Measurements from ENCODE around the gene BRI3. TPM values are rescaled to one million over a fixed set of nuclear protein-coding genes. Genes with fewer than 3 reads are reported as not detected.

Gene BRI3
- total RNA-seq, 1 experiment from 2014 or later, result 102 TPM

GRCh38 chr7:98338441-98338840 lies 57.0 kb downstream of the BRI3 start:
- Histone ChIP-seq H3K4me2 (ENCODE audit: low read length) (no peak overlapping the region), H3K4me1 (ENCODE audit: control insufficient read depth in 1 of 2, insufficient read depth in 2 of 2, low read length in 2 of 2) (peaks cover 7 to 32% of the 10 kb centered on the region in 2 experiments; a peak in 3 of 4 replicates), H2AFZ (ENCODE audit: low read depth, low read length, poor library complexity, severe bottlenecking) (no peak overlapping the region), H3K27me3 (ENCODE audit: insufficient read depth, low read length) (no peaks in the 10 kb centered on the region), H3K36me3 (ENCODE audit: control insufficient read depth in 1 of 2, insufficient read depth in 2 of 2, low read length in 2 of 2) (0 out of 4 replicates have a peak, but pooled peaks cover 0 to 4% of the 10 kb centered on the region in 2 experiments), H3K27ac (ENCODE audit: low read depth, low read length) (no peak overlapping the region), H3K4me3 (replicated peaks in 1 of 2; ENCODE audit: low read depth in 1 of 2, low read length in 2 of 2) (no peak overlapping the region), H3K9me2 (ENCODE audit: insufficient read depth) (no peaks in the 10 kb centered on the region), H3K79me2 (ENCODE audit: insufficient read depth, low read length) (peaks cover 39% of the 10 kb centered on the region), H4K20me1 (ENCODE audit: insufficient read depth) (0 out of 2 replicates have a peak, but pooled peaks cover 6% of the 10 kb centered on the region), H3K9me3 (ENCODE audit: control insufficient read depth in 1 of 2, insufficient read depth in 1 of 2, low read depth in 1 of 2, low read length in 2 of 2) (no peaks in the 10 kb centered on the region), H3K9ac (ENCODE audit: low read length) (no peak overlapping the region)
- ATAC-seq (no peak), DNase-seq (ENCODE audit: low read depth, low spot score) (no peak)
- intact Hi-C loops (cut with micrococcal nuclease), result no loop called here
- ChIA-PET RAD21 (ENCODE audit: low non-redundant PET in 1 of 2, low total read pairs in 2 of 2, uncharacterized antibody in 2 of 2, unreplicated experiment in 2 of 2) (no interaction called here), CTCF (no interaction called here), POLR2A (no interaction called here)
- BruUV-seq (replicated peaks), result no TSS peak
- TF ChIP-seq SRF (IDR thresholded peaks at IDR 0.05; ENCODE audit: low read depth) (no peak), YY1 (IDR thresholded peaks at IDR 0.05; ENCODE audit: extremely low read depth, insufficient replicate concordance, low read depth, low read length) (no peak), POLR2A (IDR thresholded peaks at IDR 0.05; ENCODE audit: borderline replicate concordance, extremely low read depth, insufficient read depth, insufficient read length) (no peak), SIN3A (IDR thresholded peaks at IDR 0.05; ENCODE audit: low read depth) (no peak), ELF1 (IDR thresholded peaks at IDR 0.05; ENCODE audit: borderline replicate concordance, low read depth) (no peak), RAD21 (IDR thresholded peaks at IDR 0.05; ENCODE audit: low read depth) (no peak)
- TF ChIP-seq, protein P1, sequence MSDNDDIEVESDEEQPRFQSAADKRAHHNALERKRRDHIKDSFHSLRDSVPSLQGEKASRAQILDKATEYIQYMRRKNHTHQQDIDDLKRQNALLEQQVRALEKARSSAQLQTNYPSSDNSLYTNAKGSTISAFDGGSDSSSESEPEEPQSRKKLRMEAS (IDR thresholded peaks at IDR 0.05), result no peak
- TF ChIP-seq, protein P2, sequence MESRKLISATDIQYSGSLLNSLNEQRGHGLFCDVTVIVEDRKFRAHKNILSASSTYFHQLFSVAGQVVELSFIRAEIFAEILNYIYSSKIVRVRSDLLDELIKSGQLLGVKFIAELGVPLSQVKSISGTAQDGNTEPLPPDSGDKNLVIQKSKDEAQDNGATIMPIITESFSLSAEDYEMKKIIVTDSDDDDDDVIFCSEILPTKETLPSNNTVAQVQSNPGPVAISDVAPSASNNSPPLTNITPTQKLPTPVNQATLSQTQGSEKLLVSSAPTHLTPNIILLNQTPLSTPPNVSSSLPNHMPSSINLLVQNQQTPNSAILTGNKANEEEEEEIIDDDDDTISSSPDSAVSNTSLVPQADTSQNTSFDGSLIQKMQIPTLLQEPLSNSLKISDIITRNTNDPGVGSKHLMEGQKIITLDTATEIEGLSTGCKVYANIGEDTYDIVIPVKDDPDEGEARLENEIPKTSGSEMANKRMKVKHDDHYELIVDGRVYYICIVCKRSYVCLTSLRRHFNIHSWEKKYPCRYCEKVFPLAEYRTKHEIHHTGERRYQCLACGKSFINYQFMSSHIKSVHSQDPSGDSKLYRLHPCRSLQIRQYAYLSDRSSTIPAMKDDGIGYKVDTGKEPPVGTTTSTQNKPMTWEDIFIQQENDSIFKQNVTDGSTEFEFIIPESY (IDR thresholded peaks at IDR 0.05; ENCODE audit: extremely low read depth, insufficient replicate concordance, low read length), result no peak

DNA sequence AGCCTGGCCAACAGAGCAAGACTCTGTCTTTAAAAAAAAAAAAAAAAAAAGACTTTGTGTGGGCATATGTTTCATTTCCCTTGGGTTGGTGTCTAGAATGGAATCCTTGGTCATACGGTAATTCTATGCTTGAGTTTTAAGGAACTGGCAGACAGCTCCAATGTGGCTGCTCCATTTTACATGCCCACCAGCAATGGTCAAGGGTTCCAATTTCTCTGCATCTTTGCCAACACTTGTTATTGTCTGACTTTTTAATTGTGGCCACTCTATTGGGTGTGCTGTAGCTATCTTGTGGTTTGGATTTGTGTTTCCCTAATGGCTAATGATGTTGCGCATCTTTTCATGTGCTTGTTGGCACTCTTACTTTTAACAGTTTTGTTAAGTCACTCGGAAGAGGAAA lies 57.6 kb downstream of the BRI3 start:
- H3K4me1 ChIP-seq (ENCODE audit: control insufficient read depth in 1 of 2, insufficient read depth in 2 of 2, low read length in 2 of 2), result peaks cover 7 to 37% of the 10 kb centered on the region in 2 experiments; a peak in 3 of 4 replicates
- no peak overlapping the region for H3K4me2 ChIP-seq (ENCODE audit: low read length)
- no peaks in the 10 kb centered on the region for H3K9me2 ChIP-seq (ENCODE audit: insufficient read depth)
- RAD21 ChIA-PET (ENCODE audit: low non-redundant PET in 1 of 2, low total read pairs in 2 of 2, uncharacterized antibody in 2 of 2, unreplicated experiment in 2 of 2), result no interaction called here
- H3K79me2 ChIP-seq (ENCODE audit: insufficient read depth, low read length), result peaks cover 45% of the 10 kb centered on the region
- DNase-seq (ENCODE audit: low read depth, low spot score) (no peak), ATAC-seq (no peak)
- 0 out of 2 replicates have a peak, but pooled peaks cover 5% of the 10 kb centered on the region for H4K20me1 ChIP-seq (ENCODE audit: insufficient read depth)
- 0 out of 4 replicates have a peak, but pooled peaks cover 0 to 4% of the 10 kb centered on the region in 2 experiments for H3K36me3 ChIP-seq (ENCODE audit: control insufficient read depth in 1 of 2, insufficient read depth in 2 of 2, low read length in 2 of 2)
- BruUV-seq (replicated peaks), result TSS peak; percentile 29
- no peak overlapping the region for H3K9ac ChIP-seq (ENCODE audit: low read length)
- no peaks in the 10 kb centered on the region for H3K27me3 ChIP-seq (ENCODE audit: insufficient read depth, low read length)
- no peak overlapping the region for H3K27ac ChIP-seq (ENCODE audit: low read depth, low read length)
- no peaks in the 10 kb centered on the region for H3K9me3 ChIP-seq (ENCODE audit: control insufficient read depth in 1 of 2, insufficient read depth in 1 of 2, low read depth in 1 of 2, low read length in 2 of 2)
- POLR2A ChIA-PET, result no interaction called here
- no peak overlapping the region for H3K4me3 ChIP-seq (replicated peaks in 1 of 2; ENCODE audit: low read depth in 1 of 2, low read length in 2 of 2)
- H2AFZ ChIP-seq (ENCODE audit: low read depth, low read length, poor library complexity, severe bottlenecking), result no peak overlapping the region
- intact Hi-C loops (cut with micrococcal nuclease), result no loop called here
- CTCF ChIA-PET, result no interaction called here
- TF ChIP-seq ZNF274 (IDR thresholded peaks at IDR 0.05; ENCODE audit: low read depth, low read length), result no peak
- TF ChIP-seq YY1 (IDR thresholded peaks at IDR 0.05; ENCODE audit: extremely low read depth, insufficient replicate concordance, low read depth, low read length), result no peak
- TF ChIP-seq, protein P3, sequence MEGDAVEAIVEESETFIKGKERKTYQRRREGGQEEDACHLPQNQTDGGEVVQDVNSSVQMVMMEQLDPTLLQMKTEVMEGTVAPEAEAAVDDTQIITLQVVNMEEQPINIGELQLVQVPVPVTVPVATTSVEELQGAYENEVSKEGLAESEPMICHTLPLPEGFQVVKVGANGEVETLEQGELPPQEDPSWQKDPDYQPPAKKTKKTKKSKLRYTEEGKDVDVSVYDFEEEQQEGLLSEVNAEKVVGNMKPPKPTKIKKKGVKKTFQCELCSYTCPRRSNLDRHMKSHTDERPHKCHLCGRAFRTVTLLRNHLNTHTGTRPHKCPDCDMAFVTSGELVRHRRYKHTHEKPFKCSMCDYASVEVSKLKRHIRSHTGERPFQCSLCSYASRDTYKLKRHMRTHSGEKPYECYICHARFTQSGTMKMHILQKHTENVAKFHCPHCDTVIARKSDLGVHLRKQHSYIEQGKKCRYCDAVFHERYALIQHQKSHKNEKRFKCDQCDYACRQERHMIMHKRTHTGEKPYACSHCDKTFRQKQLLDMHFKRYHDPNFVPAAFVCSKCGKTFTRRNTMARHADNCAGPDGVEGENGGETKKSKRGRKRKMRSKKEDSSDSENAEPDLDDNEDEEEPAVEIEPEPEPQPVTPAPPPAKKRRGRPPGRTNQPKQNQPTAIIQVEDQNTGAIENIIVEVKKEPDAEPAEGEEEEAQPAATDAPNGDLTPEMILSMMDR (IDR thresholded peaks at IDR 0.05 in 2 of 3, conservative IDR thresholded peaks at IDR 0.05 in 1 of 3; ENCODE audit: borderline replicate concordance in 1 of 3, insufficient read depth in 1 of 3, low read depth in 2 of 3, low read length in 2 of 3), result no peak
- TF ChIP-seq SRF (IDR thresholded peaks at IDR 0.05; ENCODE audit: low read depth), result no peak
- no peak for TF ChIP-seq POLR2A (IDR thresholded peaks at IDR 0.05; ENCODE audit: borderline replicate concordance, extremely low read depth, insufficient read depth, insufficient read length)
- no peak for TF ChIP-seq POLR2AphosphoS5 (IDR thresholded peaks at IDR 0.05; ENCODE audit: low read depth, low read length)
- TF ChIP-seq EGR1 (IDR thresholded peaks at IDR 0.05; ENCODE audit: low read depth), result no peak

Data from HCT116 (cell line).